SK-N-MC (cell line): ENCODE measurements around the gene SLC5A11.

Experiments used
- EZH2 ChIP-seq: fragments of 200-600 bp; sonication (generic); IDR thresholded peaks from one replicate; pipeline ENCODE4 v1.6.1; 2017; ENCODE audit warnings: antibody characterized with exemption
- FOXP2 ChIP-seq: optimal IDR thresholded peaks from 2 replicates; pipeline ENCODE3; 2011; ENCODE audit warnings: mild to moderate bottlenecking, moderate library complexity; ENCODE audit not compliant: insufficient read depth; ENCODE audit errors: extremely low read length, control extremely low read depth
- POLR2AphosphoS5 ChIP-seq: IDR thresholded peaks from 2 replicates; pipeline ENCODE4 v1.6.1; 2012; ENCODE audit warnings: mild to moderate bottlenecking, low read depth, low read length, borderline replicate concordance

GRCh38 chr16:24853830-24854229 lies 8.1 kb downstream of the SLC5A11 start:
- TF ChIP-seq EZH2 (no peak), POLR2AphosphoS5 (no peak), FOXP2 (no peak)
